GM12873 (cell line): ENCODE results near the gene PPFIA2.

Experiments used
- CTCF ChIP-seq: IDR thresholded peaks from 2 replicates; pipeline ENCODE4 v1.5.1; 2012; ENCODE audit warnings: low read depth, mild to moderate bottlenecking, moderate library complexity, low read length, control low read depth; ENCODE audit not compliant: insufficient read depth; ENCODE audit errors: missing control alignments

The PPFIA2 gene

GRCh38 chr12:81377771-81378170 is 381.4 kb downstream of the PPFIA2 start:
- no peak for TF ChIP-seq CTCF

GRCh38 chr12:81375969-81376368 is 383.2 kb downstream of the PPFIA2 start:
- TF ChIP-seq CTCF, result no peak

- no peak for TF ChIP-seq CTCF
These were observed 388.7 kb downstream of the PPFIA2 start for GRCh38 chr12:81370456-81370855.

GRCh38 chr12:81369175-81369574 is 390.0 kb downstream of the PPFIA2 start:
- TF ChIP-seq CTCF, result no peak

GRCh38 chr12:81365284-81365683 is 393.9 kb downstream of the PPFIA2 start:
- TF ChIP-seq CTCF, result no peak

GRCh38 chr12:81360916-81361315 is 398.2 kb downstream of the PPFIA2 start:
- TF ChIP-seq CTCF, result no peak

- no peak for TF ChIP-seq CTCF
These were observed 399.4 kb downstream of the PPFIA2 start for GRCh38 chr12:81359736-81360135.
